NOMO-1 treated with dmso at 0.1 percent for 144 hours (cell line): ENCODE data around the gene ATG16L2.
"Not testable (repeated sequence)": the region's sequence is repeated elsewhere in the genome, so short reads cannot be mapped to it uniquely, and the experiment has no call there.

Experiments used
- DNase-seq: peaks from one replicate; lab custom pipeline; 2025; ENCODE audit not compliant: unreplicated experiment; lab: John Stamatoyannopoulos, UW

Gene ATG16L2

DNA sequence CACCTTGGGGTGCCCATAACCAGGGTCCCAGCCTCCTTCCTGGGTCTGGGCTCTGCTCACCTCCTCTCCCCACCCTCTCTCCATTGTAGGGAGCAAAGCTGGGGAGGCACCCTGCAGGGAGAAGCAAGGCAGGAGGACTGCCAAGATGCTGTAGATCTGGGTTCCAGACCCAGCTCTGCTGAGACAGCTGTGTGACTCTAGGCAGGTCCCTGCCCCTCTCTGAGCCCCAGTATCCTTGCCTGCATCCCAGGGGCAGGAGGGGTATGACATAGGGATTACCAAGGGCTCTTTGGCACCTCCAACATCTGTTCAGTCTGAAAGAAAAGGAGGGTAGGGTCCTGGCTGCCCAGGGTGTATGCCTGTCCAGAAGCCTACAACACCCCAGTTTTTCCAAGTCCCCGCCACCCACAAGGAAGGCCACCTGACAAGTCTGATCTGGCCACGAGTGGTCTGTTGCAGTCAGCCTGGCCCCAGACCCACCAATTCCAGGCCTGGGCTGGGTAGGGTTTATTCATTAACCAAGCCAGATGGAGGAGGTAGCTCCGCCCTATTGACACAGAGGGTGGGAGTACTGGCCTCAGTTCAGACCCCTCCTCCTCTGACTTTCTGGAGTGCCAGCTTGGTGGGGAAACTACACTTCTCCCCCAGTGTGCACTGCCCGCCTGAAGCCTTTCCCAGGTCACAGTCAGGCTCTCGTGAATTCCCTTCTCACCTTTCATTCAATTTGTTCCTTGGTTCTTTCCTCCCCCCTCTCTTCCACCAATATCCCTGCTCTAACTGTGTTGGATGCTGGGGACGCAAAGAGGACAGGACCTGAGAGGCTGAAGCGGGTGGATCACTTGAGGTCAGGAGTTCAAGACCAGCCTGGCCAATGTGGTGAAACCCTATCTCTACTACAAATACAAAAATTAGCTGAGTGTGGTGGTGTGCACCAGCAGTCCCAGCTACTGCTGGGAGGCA is 35.4 kb upstream of the ATG16L2 start:
- no peak for DNase-seq

DNA sequence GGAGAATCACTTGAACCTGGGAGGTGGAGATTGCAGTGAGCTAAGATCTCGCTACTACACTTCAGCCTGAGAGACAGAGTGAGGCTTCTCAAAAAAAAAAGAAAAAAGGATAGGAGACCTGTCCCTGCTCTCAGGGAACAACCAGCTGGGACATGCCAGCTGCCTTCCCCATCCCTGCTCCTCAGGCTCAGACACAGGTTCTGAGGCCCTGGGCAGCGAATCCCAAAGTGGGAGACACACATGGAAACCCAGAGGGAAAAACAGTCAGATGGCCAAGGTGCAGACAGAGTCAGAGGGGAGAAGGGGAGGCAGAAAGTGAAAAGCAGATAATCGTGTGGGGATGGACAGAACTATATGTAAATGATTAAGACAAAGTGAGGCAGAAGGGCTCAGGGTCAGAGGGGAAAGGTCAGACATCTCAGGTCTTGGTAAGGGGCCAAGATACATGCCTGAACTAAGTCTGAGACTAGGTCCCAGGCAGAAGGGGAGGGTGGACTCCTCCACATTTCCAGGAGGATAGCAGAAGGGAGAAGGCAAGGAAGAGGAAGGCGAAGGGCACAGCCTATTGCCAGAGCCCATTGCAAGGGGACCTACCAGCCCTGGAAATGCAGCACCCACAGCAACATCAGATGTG is 34.6 kb upstream of the ATG16L2 start:
- DNase-seq = no peak

DNA sequence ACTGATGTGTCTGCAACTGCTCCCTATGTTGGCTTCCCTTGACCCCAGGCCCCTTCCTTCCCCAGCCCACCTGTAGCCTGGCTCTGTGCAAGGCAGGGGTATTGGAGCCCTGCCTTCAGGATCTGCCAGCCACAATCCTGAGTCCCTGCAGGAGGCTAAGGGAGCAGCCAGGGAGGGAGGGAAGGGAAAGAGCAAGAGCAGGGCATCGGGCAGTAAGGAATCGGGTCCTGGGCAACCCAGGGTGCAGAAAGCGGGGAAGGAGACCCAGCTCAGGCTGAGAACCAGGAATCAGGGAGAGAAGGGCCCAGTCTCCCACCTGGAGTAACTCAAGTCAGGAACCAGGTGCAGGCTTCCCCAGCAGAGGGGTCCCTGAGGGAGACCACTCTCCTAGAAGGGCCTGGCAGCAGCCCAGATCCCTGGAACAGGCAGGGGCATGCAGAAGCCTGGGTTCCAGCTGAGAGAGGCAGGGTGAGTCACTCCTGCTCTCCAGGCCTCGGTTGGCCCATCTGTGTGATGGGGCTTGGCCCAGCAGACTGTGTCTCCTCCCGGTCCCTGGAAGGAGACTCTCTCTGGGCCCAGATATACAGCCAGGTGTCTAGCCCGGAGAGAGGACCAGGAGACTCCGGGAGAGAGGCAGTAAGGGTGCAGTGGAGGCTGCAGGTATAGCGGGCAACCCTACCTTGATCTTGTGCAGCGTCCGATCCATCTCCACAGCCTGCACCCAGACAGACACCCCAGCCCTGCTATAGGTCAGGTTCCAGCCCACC is 33.7 kb upstream of the ATG16L2 start:
- no peak for DNase-seq

- DNase-seq = no peak
Observed at GRCh38 chr11:72781063-72781312, 33.2 kb upstream of the ATG16L2 start.

- no peak for DNase-seq
Observed at GRCh38 chr11:72781313-72782080, 32.7 kb upstream of the ATG16L2 start.

DNA sequence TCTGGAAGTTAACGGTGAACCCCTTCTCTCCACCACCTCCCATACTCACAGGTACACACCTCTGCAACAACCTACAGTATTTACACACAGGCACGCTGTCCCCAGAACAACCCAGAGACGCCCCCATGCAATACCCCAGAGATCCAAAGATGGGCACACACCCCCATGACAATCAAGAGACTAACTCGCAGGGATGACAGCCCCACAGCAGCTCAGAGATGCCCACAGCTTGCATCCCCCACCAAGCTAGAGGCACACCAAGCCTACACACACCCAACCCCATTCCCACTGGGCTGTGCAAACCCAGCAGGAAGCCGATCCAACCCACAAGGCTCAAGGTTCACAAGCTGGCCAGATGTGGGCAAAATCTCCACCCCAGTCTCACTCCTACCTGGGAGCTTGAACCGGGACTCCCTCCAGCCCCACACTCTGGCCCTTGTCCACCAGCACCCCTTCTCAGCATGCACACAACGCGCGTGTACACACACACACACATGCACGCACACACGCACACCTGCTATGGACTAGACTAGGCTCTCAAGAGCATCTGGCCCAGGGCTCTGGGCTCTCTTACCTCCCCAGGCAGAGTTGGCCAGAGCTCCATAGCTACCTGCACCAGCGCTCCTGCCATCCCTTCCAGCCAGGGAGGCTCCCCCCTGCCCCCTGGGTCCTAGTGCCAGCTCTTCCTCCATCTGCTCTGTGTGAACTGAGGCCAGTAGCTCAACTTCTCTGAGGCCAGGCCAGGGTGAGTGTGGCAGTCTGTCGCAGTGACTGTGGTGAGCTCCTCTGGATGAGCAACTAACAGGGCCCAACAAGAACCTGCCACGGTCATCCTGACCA is 31.9 kb upstream of the ATG16L2 start:
- no peak for DNase-seq

GRCh38 chr11:72783144-72783905 is 30.9 kb upstream of the ATG16L2 start:
- DNase-seq = no peak

- no peak for DNase-seq
Observed at GRCh38 chr11:72784662-72785061, 29.5 kb upstream of the ATG16L2 start.

DNA sequence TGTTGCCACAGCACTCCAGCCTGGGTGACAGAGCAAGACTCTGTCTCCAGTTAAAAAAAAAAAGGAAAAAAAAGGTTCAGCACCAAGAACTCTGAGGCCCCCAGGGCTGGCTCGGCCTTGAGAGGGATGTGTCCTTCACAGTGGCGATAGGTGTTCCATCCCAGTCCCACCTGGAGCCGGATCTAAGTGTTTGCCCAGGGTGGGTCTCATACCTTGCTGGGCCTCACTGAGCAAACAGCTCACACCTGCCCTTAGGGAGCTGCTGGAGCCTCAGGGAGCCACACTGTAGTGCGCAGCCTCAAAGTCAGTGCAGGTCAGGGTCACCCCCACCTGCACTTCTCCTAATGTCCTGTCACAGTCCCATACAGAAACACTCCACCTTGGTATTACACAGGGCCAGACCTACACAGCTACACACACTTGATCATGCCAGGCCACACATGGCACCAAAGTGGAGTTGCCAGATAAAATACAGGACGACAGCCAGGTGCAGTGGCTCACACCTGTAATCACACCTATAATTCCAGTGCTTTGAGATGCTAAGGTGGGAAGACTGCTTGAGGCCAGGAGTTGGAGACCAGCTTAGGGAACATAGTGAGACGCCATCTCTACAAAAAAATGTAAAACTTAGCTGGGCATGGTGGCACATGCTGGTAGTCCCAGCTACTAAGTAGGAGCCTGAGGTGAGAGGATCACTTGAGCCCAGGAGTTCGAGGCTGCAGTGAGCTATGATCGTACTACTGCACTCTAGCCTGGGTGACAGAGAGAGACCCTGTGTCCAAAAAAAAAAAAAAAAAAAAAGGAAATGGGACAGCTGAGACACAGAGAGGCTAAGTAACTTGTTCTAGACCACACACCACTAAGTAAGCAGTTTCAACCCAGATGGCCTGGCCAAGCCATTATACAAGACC is 27.7 kb upstream of the ATG16L2 start:
- no peak for DNase-seq

GRCh38 chr11:72787216-72788104 is 26.8 kb upstream of the ATG16L2 start:
- DNase-seq = peak; percentile 76

- DNase-seq = no peak
Observed at GRCh38 chr11:72788241-72788640, 26.0 kb upstream of the ATG16L2 start.

DNA sequence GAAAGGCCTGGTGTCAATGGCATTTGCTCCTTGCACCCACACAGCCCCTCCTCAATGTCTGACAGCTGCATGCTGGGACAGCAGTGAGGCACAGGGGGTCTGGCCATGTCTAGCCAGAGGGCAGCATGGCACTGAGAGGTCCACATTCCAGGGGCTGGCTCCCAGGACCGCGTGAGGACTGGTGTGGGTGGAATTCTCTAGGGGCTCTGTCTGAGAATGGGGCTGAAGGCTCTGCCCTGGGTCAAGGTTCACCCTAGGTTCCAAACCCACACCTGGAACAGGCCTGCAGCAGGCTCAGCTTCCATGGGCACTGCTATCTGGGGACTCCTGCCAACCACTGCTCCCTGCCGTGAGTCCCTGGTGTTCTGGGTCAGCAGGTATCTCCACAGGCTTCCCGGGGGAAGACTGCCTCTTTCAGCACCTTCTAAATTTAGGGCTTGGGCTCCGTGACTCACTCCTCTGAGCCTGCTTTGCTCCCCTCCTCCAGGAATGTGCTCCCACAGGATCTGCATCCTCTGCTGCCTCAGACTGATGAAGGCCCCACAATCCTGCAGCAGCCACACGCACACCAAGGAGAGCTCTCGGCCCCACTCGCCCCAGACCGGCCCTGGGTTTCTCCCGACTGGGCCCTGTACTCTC is 24.6 kb upstream of the ATG16L2 start:
- no peak for DNase-seq

GRCh38 chr11:72791228-72791627 is 23.0 kb upstream of the ATG16L2 start:
- not testable (repeated sequence) for DNase-seq

GRCh38 chr11:72792437-72793021 is 21.7 kb upstream of the ATG16L2 start:
- DNase-seq = no peak

DNA sequence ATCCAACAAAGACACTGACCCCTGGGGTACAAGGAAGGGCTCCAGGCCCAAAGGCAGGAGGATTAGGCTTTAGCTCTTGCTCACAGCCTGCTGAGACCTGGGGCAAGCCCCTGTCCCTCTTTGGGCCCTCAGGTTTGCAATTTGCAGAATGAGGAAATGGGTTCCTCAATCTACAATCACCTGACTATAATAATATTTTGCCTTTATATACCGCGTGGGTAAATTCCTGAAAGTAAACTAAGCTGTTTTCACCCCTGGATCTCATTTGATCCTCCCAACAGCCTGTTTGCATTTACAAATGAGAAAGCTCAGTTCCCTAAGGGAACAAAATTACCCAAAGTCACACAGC is 21.2 kb upstream of the ATG16L2 start:
- DNase-seq = no peak

GRCh38 chr11:72793425-72794367 is 20.5 kb upstream of the ATG16L2 start, which contains the start of gene STARD10:
TSS of gene STARD10 (minus strand) at chr11:72794047. CDS start at chr11:72781181, 12,866 bp downstream.
- peak; percentile 89 for DNase-seq
